BE2C (cell line): ENCODE results near the gene TSPAN15.

Experiments used
- DNase-seq: peaks from one replicate; pipeline ENCODE4 v3.0.0-alpha.2; 2020
- H3K27me3 ChIP-seq: fragments of 250-450 bp; sonication (Bioruptor Pico); 2 replicates; pipeline ENCODE4 v1.5.1; 2020; ENCODE audit warnings: mild to moderate bottlenecking
- H3K36me3 ChIP-seq: fragments of 250-450 bp; sonication (Bioruptor Pico); 2 replicates; pipeline ENCODE4 v1.5.1; 2020; ENCODE audit warnings: mild to moderate bottlenecking
- H3K4me1 ChIP-seq: fragments of 250-450 bp; sonication (Bioruptor Pico); 2 replicates; pipeline ENCODE4 v1.5.1; 2020
- H3K4me3 ChIP-seq: 2 replicates; pipeline ENCODE4 v1.5.1; 2011; ENCODE audit warnings: low read depth, low read length
- H3K9me3 ChIP-seq: fragments of 250-450 bp; sonication (Bioruptor Pico); 2 replicates; pipeline ENCODE4 v1.5.1; 2020
- TF ChIP-seq, protein P1 (sequence below): IDR thresholded peaks from 2 replicates; pipeline ENCODE4 v1.5.1; 2012; ENCODE audit warnings: mild to moderate bottlenecking, low read depth, low read length

TSPAN15 gene

DNA sequence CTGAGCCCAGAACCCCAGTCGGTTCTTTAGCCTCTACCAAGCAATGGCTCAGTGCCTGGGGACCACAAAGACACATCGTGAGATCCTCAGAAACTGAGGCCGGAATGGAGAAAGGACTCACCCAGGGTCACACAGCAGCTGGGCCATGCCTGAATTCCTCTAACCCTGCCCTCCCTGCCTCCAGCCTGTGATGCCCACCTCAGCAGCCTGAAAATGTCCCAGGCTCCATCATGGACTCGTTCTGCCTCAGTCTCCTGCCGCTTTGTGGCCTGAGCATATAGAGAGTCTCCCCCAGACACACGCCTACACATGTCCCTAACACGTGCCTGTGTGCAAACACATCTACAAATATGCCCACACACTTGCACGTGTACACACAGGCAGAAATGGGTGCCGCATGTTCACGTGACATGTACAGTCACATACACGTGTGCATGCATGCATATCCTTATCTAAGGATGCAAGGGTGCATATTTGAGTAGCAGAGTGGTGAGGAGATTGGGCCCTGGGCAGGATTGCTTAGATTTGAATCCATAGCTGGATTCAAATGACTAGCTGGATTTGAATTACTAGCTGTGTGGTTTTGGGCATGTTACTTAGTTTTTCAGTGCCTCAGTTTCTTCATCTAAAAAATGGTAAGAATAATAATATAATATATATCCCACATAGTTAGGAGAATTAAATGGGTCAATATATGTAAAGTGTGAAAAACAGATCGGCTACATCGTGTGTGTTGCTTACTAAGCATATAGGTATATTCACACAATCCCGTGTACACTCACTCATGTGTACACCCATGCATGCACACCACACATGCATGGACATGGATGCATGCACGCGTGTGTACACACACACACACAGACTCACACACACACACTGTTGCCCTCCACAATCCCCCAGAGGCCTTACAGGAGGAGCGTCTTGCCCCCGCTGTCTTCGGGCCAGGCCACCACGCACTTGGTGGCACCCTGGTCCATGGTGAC is 36.9 kb upstream of the TSPAN15 start:
- DNase-seq: no peak
- H3K4me1 ChIP-seq: no peaks in the 10 kb centered on the region
- H3K4me3 ChIP-seq: no peak overlapping the region
- H3K9me3 ChIP-seq: no peaks in the 10 kb centered on the region
- H3K27me3 ChIP-seq: no peaks in the 10 kb centered on the region
- no peaks in the 10 kb centered on the region for H3K36me3 ChIP-seq
- TF ChIP-seq, protein P1, sequence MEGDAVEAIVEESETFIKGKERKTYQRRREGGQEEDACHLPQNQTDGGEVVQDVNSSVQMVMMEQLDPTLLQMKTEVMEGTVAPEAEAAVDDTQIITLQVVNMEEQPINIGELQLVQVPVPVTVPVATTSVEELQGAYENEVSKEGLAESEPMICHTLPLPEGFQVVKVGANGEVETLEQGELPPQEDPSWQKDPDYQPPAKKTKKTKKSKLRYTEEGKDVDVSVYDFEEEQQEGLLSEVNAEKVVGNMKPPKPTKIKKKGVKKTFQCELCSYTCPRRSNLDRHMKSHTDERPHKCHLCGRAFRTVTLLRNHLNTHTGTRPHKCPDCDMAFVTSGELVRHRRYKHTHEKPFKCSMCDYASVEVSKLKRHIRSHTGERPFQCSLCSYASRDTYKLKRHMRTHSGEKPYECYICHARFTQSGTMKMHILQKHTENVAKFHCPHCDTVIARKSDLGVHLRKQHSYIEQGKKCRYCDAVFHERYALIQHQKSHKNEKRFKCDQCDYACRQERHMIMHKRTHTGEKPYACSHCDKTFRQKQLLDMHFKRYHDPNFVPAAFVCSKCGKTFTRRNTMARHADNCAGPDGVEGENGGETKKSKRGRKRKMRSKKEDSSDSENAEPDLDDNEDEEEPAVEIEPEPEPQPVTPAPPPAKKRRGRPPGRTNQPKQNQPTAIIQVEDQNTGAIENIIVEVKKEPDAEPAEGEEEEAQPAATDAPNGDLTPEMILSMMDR: no peak

DNA sequence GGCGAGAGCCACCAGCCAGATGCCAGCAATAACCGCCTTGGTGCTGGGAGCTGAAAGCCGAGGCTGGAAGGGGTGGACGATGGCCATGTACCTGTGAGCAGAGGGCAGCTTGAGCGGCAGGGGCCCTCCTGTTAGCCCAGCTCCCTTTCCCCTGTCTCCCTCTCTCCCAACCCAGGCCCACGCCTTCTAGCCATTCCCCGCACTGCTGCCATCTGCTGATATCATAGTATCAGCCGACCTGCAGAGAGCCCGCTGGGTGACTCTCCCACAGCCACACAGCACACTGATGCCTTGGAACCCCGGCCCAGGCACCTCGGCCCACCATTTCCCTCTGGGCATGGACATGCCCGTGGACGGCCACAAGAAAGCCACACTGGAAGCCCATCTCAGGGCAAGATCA is 36.2 kb upstream of the TSPAN15 start:
- H3K4me3 ChIP-seq: no peak overlapping the region
- H3K4me1 ChIP-seq: no peaks in the 10 kb centered on the region
- no peak for DNase-seq
- no peaks in the 10 kb centered on the region for H3K27me3 ChIP-seq
- TF ChIP-seq, protein P1: no peak
- no peaks in the 10 kb centered on the region for H3K9me3 ChIP-seq
- no peaks in the 10 kb centered on the region for H3K36me3 ChIP-seq

DNA sequence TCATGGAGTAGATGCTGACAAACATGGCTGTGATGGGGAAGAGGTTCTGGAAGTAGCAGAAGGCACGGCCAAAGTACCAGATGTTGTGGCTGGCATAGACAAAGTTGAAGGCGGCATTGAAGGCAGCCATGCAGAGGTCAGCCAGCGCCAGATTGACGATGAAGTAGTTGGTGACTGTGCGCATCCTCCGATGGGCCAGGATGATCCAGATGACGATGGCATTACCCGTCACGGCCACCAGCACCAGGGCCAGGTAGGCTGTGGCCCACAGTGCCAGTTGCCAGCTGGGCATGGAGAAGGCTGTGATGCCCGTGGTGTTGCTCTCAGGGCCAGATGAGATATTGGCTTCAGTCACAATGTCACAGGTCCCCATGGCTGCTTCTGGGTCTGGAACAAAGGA is 35.3 kb upstream of the TSPAN15 start:
- Histone ChIP-seq H3K4me3 (no peak overlapping the region), H3K27me3 (no peaks in the 10 kb centered on the region), H3K36me3 (no peaks in the 10 kb centered on the region), H3K9me3 (no peaks in the 10 kb centered on the region), H3K4me1 (no peaks in the 10 kb centered on the region)
- TF ChIP-seq, protein P1: no peak
- DNase-seq: no peak

DNA sequence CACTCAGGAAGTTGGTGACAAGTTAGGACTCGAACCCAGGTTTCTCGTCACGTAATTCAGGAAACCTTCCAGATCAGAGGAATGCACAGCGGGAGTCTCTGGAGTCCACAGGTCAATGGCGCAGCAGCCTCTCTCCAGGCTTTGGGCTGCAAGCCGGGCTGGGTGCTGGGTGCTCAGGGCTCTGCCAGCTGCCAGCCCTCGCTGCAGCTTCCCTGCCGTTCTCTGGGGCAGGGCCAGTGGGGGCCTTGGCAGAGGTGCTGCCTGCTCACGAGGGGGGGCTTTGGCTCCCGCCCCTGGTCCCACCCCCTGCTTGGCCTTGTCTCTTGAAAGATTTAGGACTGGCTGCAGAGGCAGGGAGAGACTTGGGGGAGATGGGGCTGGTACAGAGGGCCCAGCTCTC is 34.6 kb upstream of the TSPAN15 start, which contains the start of gene TACR2:
TACR2 (minus strand) TSS at position 224 of the 400 bp plus-strand sequence. CDS start 595 bp downstream, outside the sequence.
- Histone ChIP-seq H3K4me1 (no peaks in the 10 kb centered on the region), H3K9me3 (no peaks in the 10 kb centered on the region), H3K4me3 (no peak within 1 kb of the TSS), H3K36me3 (no peaks in the 10 kb centered on the region), H3K27me3 (no peaks in the 10 kb centered on the region)
- TF ChIP-seq, protein P1: no peak
- DNase-seq: no peak

DNA sequence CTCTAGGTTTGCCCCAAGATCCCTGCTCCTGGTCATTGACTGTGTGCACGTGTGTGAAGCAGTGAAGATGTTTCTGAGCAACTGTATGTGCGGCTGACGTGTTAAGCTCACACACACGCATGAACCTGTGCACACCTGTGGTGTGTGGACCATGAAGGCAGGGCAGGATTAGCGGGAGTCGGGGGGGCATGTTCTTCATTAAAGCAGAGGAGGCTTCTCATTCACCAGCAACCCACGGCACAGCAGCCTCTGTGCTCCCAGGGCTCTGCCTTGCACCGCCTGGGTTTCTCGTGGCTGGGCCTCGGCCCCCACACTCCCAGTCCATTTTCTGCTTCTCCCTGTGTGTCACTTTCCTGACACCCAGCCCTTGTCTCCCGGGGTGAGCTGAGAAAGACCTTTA is 33.7 kb upstream of the TSPAN15 start:
- no peak for DNase-seq
- Histone ChIP-seq H3K4me1 (no peaks in the 10 kb centered on the region), H3K36me3 (no peaks in the 10 kb centered on the region), H3K4me3 (no peak overlapping the region), H3K27me3 (no peaks in the 10 kb centered on the region), H3K9me3 (no peaks in the 10 kb centered on the region)
- TF ChIP-seq, protein P1: no peak

DNA sequence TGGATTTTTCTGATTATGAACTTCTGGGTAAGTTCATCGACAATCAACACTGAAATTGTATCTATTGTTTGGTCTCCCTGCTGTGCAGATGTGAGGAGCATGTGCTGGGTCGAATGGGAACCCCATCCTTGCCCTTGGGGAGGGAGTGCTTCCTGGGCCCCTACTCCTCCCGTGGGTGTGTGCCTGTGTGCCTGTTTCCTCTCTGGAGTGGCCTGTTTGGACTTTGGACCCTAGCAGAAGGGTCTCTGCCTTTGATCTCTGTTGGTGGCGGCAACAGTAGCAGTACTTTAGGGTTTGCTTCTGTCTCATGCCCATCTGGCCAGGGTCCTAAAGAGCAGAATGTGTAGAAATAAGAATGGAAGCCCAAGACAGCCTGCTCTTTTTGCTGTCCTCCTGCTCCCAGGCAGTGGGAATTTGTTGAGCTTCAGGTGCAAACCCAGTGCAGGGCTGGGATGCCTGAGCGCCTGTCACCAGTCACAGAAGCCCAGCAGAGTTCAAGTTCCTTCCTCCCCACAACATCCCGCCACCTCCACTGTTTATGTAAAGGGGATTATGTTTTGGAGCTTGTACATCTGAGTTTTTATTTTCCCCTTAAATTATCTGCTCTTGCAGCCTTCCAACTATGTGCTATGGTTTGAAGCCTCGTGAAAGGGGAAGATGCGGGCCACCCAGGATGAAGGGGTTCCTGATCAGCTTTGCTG is 33.1 kb upstream of the TSPAN15 start:
- TF ChIP-seq, protein P1: no peak
- H3K9me3 ChIP-seq: no peaks in the 10 kb centered on the region
- no peaks in the 10 kb centered on the region for H3K36me3 ChIP-seq
- H3K4me3 ChIP-seq: no peak overlapping the region
- H3K4me1 ChIP-seq: no peaks in the 10 kb centered on the region
- no peak for DNase-seq
- no peaks in the 10 kb centered on the region for H3K27me3 ChIP-seq
